Measurements from ENCODE around the gene SRI. TPM values are rescaled to one million over a fixed set of nuclear protein-coding genes. Genes with fewer than 3 reads are reported as not detected.

Gene SRI
- polyA plus RNA-seq, 1 of the 3 experiments (the other 2 are of a cell fraction): 197 TPM

GRCh38 chr7:88219781-88220747 lies at the start of gene SRI (continued):
- TF ChIP-seq REST (IDR thresholded peaks at IDR 0.05; ENCODE audit: low read depth, low read length): peak; percentile 59; the same call in 1 of the 2 replicates
- TF ChIP-seq CHD2 (IDR thresholded peaks at IDR 0.05; ENCODE audit: low read length, partially characterized antibody): peak; percentile 64
- peak; percentile 61; the same call in 1 of the 2 replicates for TF ChIP-seq ZBTB33 (IDR thresholded peaks at IDR 0.05; ENCODE audit: borderline replicate concordance, low read depth)
- TF ChIP-seq USF2 (IDR thresholded peaks at IDR 0.05; ENCODE audit: borderline replicate concordance, low read depth, low read length): no peak
- TF ChIP-seq NFIC (IDR thresholded peaks at IDR 0.05; ENCODE audit: borderline replicate concordance): 0 out of 2 replicates have a peak, but pooled peaks have one; percentile 13
- TF ChIP-seq FOXM1 (IDR thresholded peaks at IDR 0.05; ENCODE audit: low read depth): no peak

- Histone ChIP-seq H3K9me3 (no peaks in the 10 kb centered on the region), H3K79me2 (ENCODE audit: insufficient read depth) (no peaks in the 10 kb centered on the region), H3K36me3 (replicated peaks in 1 of 2; ENCODE audit: control insufficient read depth in 1 of 2, insufficient read depth in 2 of 2, low read length in 1 of 2) (no peaks in the 10 kb centered on the region), H3F3A (replicated peaks; ENCODE audit: insufficient read depth) (no peaks in the 10 kb centered on the region), H3K27ac (ENCODE audit: low read depth in 2 of 2, low read length in 1 of 2) (no peak overlapping the region), H3K27me3 (ENCODE audit: insufficient read depth) (no peaks in the 10 kb centered on the region), H3K4me2 (no peak overlapping the region), H4K20me1 (ENCODE audit: insufficient read depth) (no peaks in the 10 kb centered on the region), H2AFZ (ENCODE audit: low read depth) (no peak overlapping the region), H3K4me1 (ENCODE audit: control insufficient read depth in 1 of 2, insufficient read depth in 2 of 2, low read depth in 1 of 2, low read length in 1 of 2) (no peaks in the 10 kb centered on the region), H3K4me3 (ENCODE audit: low read depth in 2 of 2, low read length in 1 of 2) (no peak overlapping the region), H3K9ac (no peak overlapping the region), H3K9me2 (0 out of 2 replicates have a peak, but pooled peaks cover 4% of the 10 kb centered on the region)
- POLR2A ChIA-PET: no interaction called here
- DNase-seq: no peak
- 50% methylated on average over 3 of the region's 3 CpGs for WGBS (ENCODE audit: low lambda C conversion rate)
- CTCF ChIA-PET: no interaction called here
- TF ChIP-seq NRF1 (IDR thresholded peaks at IDR 0.05; ENCODE audit: low read depth, low read length) (no peak), MAX (IDR thresholded peaks at IDR 0.05; ENCODE audit: low read depth) (no peak), GATA2 (CRISPR knock-in tag; IDR thresholded peaks at IDR 0.05) (no peak), PBX3 (IDR thresholded peaks at IDR 0.05) (no peak), RXRA (IDR thresholded peaks at IDR 0.05; ENCODE audit: borderline replicate concordance, low read depth) (no peak), ELF1 (IDR thresholded peaks at IDR 0.05) (no peak), ZBTB33 (IDR thresholded peaks at IDR 0.05; ENCODE audit: borderline replicate concordance, low read depth) (no peak), JUND (IDR thresholded peaks at IDR 0.05) (no peak), FOXM1 (IDR thresholded peaks at IDR 0.05; ENCODE audit: low read depth) (no peak), SIN3A (IDR thresholded peaks at IDR 0.05; ENCODE audit: borderline replicate concordance, low read depth, low read length) (no peak), GABPA (IDR thresholded peaks at IDR 0.05; ENCODE audit: low read depth) (no peak), USF1 (IDR thresholded peaks at IDR 0.05; ENCODE audit: borderline replicate concordance, low read depth) (no peak), MEF2A (IDR thresholded peaks at IDR 0.05; ENCODE audit: borderline replicate concordance, low read depth) (no peak), TAF1 (IDR thresholded peaks at IDR 0.05; ENCODE audit: borderline replicate concordance, low read depth, low read length) (no peak), RCOR1 (IDR thresholded peaks at IDR 0.05; ENCODE audit: low read length) (no peak)
Observed at GRCh38 chr7:88269586-88269985, 49.7 kb upstream of the SRI start.

Data from SK-N-SH (cell line).